Fibroblast of lung (primary cell): ENCODE results near the gene SMPDL3B.

Source experiments
- CTCF ChIP-seq, 2 donors: IDR thresholded peaks in 1 of 2; conservative IDR thresholded peaks in 1 of 2; 1 replicate in 1 of 2; 2 replicates in 1 of 2; pipeline ENCODE4 v1.5.1; 2011 to 2012; ENCODE audit warnings: low read length in 2 of 2, control low read depth in 1 of 2, inconsistent platforms in 1 of 2, low read depth in 1 of 2, mild to moderate bottlenecking in 1 of 2
- EZH2 ChIP-seq: IDR thresholded peaks from 2 replicates; pipeline ENCODE4 v1.5.1; 2012; ENCODE audit warnings: low read length, control low read depth, mild to moderate bottlenecking; ENCODE audit errors: missing control alignments

GRCh38 chr1:27990920-27991537, 56.2 kb downstream of the SMPDL3B start:
- TF ChIP-seq CTCF (conservative IDR thresholded peaks at IDR 0.05 in 1 of 2, IDR thresholded peaks at IDR 0.05 in 1 of 2; ENCODE audit: low read depth in 1 of 2, low read length in 2 of 2): no peak
- no peak for TF ChIP-seq EZH2
